ENCODE data around the gene FOXB1. TPM values are rescaled to one million over a fixed set of nuclear protein-coding genes. Genes with fewer than 3 reads are reported as not detected.

Gene FOXB1
- total RNA-seq, 4 donors from 2014 or later, result not detected

DNA sequence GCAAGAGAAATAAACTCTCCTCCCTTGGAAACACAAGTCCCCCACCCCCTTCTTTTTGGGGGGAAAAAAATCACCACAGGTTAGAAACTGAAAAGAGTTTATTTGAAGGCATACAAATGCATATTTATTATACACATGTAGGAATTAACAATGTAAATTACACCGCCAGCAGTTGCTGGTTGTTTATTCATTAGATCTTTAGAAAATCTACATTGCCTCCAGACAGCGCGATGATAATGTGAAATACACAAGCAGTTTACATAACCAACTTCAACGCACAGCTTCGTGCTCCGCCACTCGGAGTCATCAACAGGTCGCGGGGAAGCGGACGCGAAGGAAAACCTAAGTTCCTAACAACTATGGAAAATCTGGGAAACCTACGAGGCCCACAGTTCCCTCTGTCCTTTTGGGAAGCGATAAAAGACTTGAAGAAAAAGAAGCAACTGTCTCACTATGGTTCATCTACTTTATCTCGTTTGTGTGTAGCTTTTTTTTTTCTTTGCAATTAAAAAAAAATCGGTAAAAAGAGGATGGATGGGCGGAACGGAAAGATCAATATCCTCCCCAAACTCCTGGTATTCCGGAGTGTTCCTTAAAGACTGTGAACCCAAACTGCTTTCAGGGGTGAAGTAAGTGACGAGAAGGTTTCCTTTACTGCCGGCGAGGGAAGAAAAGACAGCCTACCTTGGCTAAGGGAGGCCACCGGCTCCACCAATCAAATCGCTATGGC, 8.4 kb upstream of the FOXB1 start:
- intact Hi-C loops (cut with DNase I; ENCODE audit: low total_unique reads), result no loop called here

DNA sequence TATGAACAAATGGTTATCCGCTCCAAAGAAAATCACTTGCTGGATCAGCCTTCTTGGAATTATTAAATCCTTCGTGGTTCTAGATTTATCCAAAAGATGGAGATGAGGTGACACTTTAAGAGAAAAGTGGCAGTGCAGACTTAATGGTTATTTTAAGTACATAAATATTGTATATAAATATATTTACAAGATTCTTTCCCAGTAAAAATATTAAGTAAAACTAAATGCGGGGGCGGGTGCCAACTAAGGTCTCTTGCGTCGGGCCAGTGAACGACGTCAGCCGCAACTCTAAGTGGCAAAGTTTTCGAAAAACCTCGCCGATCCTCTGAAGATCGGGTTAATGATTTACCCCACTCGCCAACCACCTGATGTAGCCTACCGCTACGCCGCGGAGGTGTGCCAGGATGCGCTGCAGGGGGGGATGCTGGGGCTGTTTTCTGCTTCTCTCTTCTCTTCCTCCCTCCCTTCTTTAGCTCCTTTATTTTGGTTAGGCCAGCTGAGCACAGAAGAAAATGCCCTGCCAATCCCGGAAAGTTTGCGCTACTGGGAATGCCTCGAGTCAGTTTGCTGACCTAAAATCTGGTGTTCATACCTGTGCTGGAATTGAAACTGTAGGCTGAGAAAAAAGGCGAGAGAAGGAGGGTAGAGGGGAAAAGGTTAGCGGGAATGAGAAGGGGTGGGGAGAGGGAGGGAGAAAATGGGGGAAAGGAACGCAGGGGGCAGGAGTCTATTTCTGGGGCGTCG, 7.6 kb upstream of the FOXB1 start:
- peaks cover 12 to 94% of the 10 kb centered on the region in 2 donors for H3K27me3 ChIP-seq
- DNase-seq, result no peak
- H3K27ac ChIP-seq, result no peak overlapping the region
- no peaks in the 10 kb centered on the region for H3K36me3 ChIP-seq
- TF ChIP-seq, protein P1, sequence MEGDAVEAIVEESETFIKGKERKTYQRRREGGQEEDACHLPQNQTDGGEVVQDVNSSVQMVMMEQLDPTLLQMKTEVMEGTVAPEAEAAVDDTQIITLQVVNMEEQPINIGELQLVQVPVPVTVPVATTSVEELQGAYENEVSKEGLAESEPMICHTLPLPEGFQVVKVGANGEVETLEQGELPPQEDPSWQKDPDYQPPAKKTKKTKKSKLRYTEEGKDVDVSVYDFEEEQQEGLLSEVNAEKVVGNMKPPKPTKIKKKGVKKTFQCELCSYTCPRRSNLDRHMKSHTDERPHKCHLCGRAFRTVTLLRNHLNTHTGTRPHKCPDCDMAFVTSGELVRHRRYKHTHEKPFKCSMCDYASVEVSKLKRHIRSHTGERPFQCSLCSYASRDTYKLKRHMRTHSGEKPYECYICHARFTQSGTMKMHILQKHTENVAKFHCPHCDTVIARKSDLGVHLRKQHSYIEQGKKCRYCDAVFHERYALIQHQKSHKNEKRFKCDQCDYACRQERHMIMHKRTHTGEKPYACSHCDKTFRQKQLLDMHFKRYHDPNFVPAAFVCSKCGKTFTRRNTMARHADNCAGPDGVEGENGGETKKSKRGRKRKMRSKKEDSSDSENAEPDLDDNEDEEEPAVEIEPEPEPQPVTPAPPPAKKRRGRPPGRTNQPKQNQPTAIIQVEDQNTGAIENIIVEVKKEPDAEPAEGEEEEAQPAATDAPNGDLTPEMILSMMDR (IDR thresholded peaks at IDR 0.05), result no peak
- TF ChIP-seq POLR2A (IDR thresholded peaks at IDR 0.05), result no peak
- H3K4me3 ChIP-seq, result no peak overlapping the region
- no peaks in the 10 kb centered on the region for H3K9me3 ChIP-seq
- no peaks in the 10 kb centered on the region for H3K4me1 ChIP-seq
- intact Hi-C loops (cut with DNase I; ENCODE audit: low total_unique reads), result no loop called here

More for the DNA sequence above, 8.4 kb upstream of the FOXB1 start:
- Histone ChIP-seq H3K9me3 (no peaks in the 10 kb centered on the region), H3K27ac (no peak overlapping the region), H3K27me3 (peaks cover 12 to 87% of the 10 kb centered on the region in 2 donors), H3K36me3 (no peaks in the 10 kb centered on the region), H3K4me3 (no peak overlapping the region), H3K4me1 (no peaks in the 10 kb centered on the region)
- no peak for DNase-seq
- TF ChIP-seq, protein P1 (IDR thresholded peaks at IDR 0.05), result no peak
- no peak for TF ChIP-seq POLR2A (IDR thresholded peaks at IDR 0.05)

DNA sequence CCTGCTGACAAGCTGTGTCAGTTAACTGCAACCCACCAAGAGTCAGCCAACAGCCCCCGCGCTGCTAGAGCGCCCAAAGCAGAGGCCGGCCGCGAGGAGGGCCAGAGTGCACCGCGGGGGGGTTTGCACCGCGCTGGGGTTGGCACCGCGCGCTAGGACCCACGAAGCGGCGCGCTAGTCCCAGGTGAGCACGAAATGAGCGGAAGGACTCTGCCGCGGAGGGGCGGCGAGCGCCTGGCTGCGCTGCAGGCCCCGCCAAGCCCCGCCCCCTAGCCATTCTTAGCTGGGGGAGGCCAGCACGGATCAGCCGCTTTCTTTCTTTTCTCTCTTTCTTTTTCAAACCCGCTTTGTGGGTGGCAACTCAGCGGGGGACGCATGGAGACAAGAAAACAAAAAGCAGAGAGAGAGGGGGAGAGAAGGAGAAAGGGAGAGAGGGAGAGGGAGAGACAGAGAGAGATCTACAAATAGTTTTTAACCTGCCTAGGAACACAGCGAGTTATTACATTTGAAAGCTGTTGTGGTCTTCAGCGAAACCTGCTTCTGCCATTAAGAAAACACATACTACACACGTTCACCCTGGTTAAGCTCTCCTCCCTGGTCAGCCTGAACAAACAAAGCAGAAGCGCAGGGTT, 6.9 kb upstream of the FOXB1 start:
- Histone ChIP-seq H3K4me1 (no peaks in the 10 kb centered on the region), H3K36me3 (no peaks in the 10 kb centered on the region), H3K27me3 (peaks cover 12 to 100% of the 10 kb centered on the region in 2 donors), H3K27ac (no peak overlapping the region), H3K9me3 (no peaks in the 10 kb centered on the region), H3K4me3 (no peak overlapping the region)
- intact Hi-C loops (cut with DNase I; ENCODE audit: low total_unique reads), result no loop called here
- no peak for TF ChIP-seq POLR2A (IDR thresholded peaks at IDR 0.05)
- TF ChIP-seq, protein P1 (IDR thresholded peaks at IDR 0.05), result no peak
- DNase-seq, result no peak

DNA sequence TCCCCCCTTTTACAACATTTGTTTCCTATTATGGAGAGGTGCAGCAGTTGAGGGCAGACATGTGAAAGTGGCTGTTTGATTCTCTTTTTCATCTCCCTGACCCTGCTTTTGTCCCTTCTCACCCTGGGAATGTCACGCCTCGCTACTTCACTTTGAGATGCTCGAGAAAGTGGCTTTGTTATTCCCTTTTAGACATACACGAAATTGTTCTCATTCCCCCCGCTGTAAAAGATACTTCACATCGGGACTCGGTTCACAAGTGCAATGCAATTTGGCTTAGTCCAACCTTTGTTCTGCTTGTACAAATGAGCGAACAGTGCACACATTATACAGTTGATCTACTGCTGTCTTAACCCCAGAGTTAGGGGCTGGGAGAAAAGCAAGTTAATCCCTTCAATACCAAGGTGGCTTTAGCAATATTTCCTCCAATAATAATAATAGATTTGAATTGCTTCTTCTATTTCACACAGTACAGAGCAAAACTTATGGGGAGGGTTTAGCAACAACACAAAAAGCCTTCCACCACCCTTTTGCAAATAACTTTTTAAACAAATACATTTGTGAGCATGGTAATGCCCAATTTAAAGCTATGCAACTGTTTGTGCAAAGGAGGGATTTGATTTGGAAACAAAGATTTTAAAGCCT, 5.7 kb upstream of the FOXB1 start:
- H3K36me3 ChIP-seq, result no peaks in the 10 kb centered on the region
- intact Hi-C loops (cut with DNase I; ENCODE audit: low total_unique reads), result no loop called here
- H3K27ac ChIP-seq, result no peak overlapping the region
- H3K27me3 ChIP-seq, result peaks cover 9 to 100% of the 10 kb centered on the region in 2 donors
- H3K4me1 ChIP-seq, result no peaks in the 10 kb centered on the region
- no peaks in the 10 kb centered on the region for H3K9me3 ChIP-seq
- no peak for DNase-seq
- no peak overlapping the region for H3K4me3 ChIP-seq
- TF ChIP-seq POLR2A (IDR thresholded peaks at IDR 0.05), result no peak
- TF ChIP-seq, protein P1 (IDR thresholded peaks at IDR 0.05), result no peak
